Calu3 (cell line): ENCODE results near the gene PLAAT3. TPM values are rescaled to one million over a fixed set of nuclear protein-coding genes. Genes with fewer than 3 reads are reported as not detected.

Experiments used
- BruUV-seq: library from RNA; stranded (reverse); fragments of 400-500 nt; replicated peaks from 2 replicates; lab custom pipeline; 2021; lab: Mats Ljungman, UMichigan
- CTCF ChIA-PET: fragments of 300-600 bp; sonication (Branson Sonifier 250); formaldehyde crosslinking; loops from one replicate; lab custom pipeline; 2022; ENCODE audit warnings: antibody characterized with exemption; lab: Charles Lee
- DNase-seq: peaks from one replicate; pipeline ENCODE4 v3.0.0; 2022
- H3K27ac Mint-ChIP-seq: one replicate; pipeline ENCODE4 v1.8.0; 2022; ENCODE audit warnings: mixed read lengths; ENCODE audit not compliant: unreplicated experiment
- H3K27me3 Mint-ChIP-seq: one replicate; pipeline ENCODE4 v1.8.0; 2022; ENCODE audit warnings: mixed read lengths; ENCODE audit not compliant: unreplicated experiment
- H3K36me3 Mint-ChIP-seq: one replicate; pipeline ENCODE4 v1.8.0; 2022; ENCODE audit warnings: mild to moderate bottlenecking, moderate library complexity, mixed read lengths; ENCODE audit not compliant: insufficient read depth, unreplicated experiment
- H3K4me1 Mint-ChIP-seq: one replicate; pipeline ENCODE4 v1.8.0; 2022; ENCODE audit warnings: mild to moderate bottlenecking, low read depth, mixed read lengths; ENCODE audit not compliant: unreplicated experiment
- H3K4me3 Mint-ChIP-seq: one replicate; pipeline ENCODE4 v1.8.0; 2022; ENCODE audit warnings: mild to moderate bottlenecking, low read depth, moderate library complexity, mixed read lengths; ENCODE audit not compliant: unreplicated experiment
- H3K9me3 Mint-ChIP-seq: one replicate; pipeline ENCODE4 v1.8.0; 2022; ENCODE audit warnings: low read depth, mixed read lengths; ENCODE audit not compliant: unreplicated experiment
- intact Hi-C: fragments of 100-400 bp; cut with micrococcal nuclease; formaldehyde crosslinking; loops from one replicate; pipeline ENCODE4 v1.10.0; 2022; ENCODE audit not compliant: unreplicated experiment
- total RNA-seq: library from RNA; stranded (reverse); gene quantifications from 2 replicates; pipeline ENCODE4 v1.2.3, GENCODE V29; 2022
- TF ChIP-seq, protein P1 (sequence below): fragments of 200-600 bp; IDR thresholded peaks from one replicate; pipeline ENCODE4 v1.8.0; 2022; ENCODE audit warnings: antibody characterized with exemption; ENCODE audit not compliant: unreplicated experiment

PLAAT3 gene
- total RNA-seq, 1 experiment from 2014 or later: 297 TPM

DNA sequence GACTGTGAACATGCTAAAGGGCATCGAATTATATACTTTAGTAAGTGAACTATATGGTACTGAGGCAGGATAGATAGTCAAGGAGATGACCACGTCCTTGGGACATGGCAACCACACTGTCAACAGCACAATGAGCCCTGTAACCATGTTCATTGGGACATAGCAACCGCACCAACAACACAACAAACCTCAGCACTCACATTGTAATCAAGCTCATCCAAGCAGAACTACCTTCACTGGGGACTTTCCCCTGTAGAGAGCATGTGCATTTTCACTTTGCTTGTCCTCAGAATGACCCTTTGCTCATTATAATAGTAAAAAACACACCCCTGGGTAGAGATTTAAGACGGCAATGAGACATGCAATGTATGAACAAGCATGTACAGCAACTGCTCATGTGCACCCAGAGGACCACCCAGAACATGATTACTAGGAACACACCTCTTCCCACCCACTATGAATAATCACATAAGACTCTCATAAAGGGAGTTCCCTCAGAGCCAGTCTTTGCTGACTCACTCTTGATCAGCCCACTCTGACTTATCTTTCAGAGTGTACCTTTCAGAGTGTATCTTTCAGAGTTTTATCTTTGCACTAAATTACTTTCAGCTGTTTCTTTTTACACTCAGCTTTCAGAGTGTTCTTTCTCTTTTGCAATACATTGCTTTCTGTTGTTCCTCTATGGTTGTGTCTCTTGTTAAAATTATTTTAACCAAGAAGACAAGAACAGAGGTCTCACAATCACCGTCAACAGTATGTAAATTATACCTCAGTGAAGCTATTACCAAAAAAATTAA lies 47.0 kb downstream of the PLAAT3 start:
- DNase-seq: peak; percentile 62
- no peaks in the 10 kb centered on the region for H3K9me3 Mint-ChIP-seq
- peaks cover 67% of the 10 kb centered on the region for H3K36me3 Mint-ChIP-seq
- CTCF ChIA-PET: interaction anchor here (0.6 to 1.8 kb wide), 7 partner anchors 10 to 88 kb away, joined by 3 to 8 read pairs (median 3); partner anchors contain the start of gene PLAAT4
- no peaks in the 10 kb centered on the region for H3K27me3 Mint-ChIP-seq
- peak overlapping the region; percentile 61 for H3K27ac Mint-ChIP-seq
- BruUV-seq: no TSS peak
- H3K4me1 Mint-ChIP-seq: peaks cover 65% of the 10 kb centered on the region
- TF ChIP-seq, protein P1, sequence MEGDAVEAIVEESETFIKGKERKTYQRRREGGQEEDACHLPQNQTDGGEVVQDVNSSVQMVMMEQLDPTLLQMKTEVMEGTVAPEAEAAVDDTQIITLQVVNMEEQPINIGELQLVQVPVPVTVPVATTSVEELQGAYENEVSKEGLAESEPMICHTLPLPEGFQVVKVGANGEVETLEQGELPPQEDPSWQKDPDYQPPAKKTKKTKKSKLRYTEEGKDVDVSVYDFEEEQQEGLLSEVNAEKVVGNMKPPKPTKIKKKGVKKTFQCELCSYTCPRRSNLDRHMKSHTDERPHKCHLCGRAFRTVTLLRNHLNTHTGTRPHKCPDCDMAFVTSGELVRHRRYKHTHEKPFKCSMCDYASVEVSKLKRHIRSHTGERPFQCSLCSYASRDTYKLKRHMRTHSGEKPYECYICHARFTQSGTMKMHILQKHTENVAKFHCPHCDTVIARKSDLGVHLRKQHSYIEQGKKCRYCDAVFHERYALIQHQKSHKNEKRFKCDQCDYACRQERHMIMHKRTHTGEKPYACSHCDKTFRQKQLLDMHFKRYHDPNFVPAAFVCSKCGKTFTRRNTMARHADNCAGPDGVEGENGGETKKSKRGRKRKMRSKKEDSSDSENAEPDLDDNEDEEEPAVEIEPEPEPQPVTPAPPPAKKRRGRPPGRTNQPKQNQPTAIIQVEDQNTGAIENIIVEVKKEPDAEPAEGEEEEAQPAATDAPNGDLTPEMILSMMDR: no peak
- peak overlapping the region; percentile 17 for H3K4me3 Mint-ChIP-seq
- intact Hi-C loops: loop anchor here (2.0 to 5.0 kb wide), 2 partner anchors 45 to 88 kb away; partner anchors contain the start of gene PLAAT3

DNA sequence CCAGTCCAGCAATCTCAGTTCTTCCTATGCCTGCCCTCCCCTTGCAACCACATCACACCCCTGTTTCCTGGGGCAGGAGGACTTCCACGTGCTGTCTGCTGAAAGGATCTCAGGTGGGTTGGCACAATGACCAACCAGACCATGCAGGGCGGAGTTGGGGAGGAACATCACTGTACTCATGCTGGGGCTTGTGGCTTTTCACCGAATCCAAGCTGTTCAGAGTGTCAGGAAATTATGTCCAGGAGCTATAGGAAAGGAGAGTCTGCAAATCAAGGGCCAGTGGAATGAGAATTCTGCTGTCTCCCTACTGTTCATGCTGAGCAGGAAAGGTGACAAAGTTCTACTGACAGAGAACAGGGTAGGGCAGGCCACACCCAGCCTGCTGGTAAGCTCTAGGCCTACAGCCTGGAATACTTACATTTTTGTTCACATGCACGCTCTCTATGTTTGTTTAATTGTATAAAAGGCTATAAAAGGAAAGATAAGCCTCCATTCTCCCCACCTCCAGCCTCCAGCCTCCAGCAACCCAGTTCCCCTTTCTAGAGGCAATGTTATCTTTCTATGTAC lies 49.4 kb downstream of the PLAAT3 start:
- DNase-seq: peak; percentile 77
- Mint-ChIP-seq H3K36me3 (peaks cover 44% of the 10 kb centered on the region), H3K27ac (peak overlapping the region; percentile 70), H3K4me3 (peak overlapping the region; percentile 2), H3K9me3 (no peaks in the 10 kb centered on the region), H3K27me3 (no peaks in the 10 kb centered on the region), H3K4me1 (peaks cover 55% of the 10 kb centered on the region)
- no TSS peak for BruUV-seq
- TF ChIP-seq, protein P1: no peak
- CTCF ChIA-PET: interaction anchor here (0.6 to 2.3 kb wide), 7 partner anchors 9 to 612 kb away, joined by 3 to 8 read pairs (median 4); partner anchors contain the start of genes PLAAT4 and SLC22A9
- intact Hi-C loops: loop anchor here (1.0 to 5.0 kb wide), 3 partner anchors 16 to 47 kb away; partner anchors contain the start of gene PLAAT3

DNA sequence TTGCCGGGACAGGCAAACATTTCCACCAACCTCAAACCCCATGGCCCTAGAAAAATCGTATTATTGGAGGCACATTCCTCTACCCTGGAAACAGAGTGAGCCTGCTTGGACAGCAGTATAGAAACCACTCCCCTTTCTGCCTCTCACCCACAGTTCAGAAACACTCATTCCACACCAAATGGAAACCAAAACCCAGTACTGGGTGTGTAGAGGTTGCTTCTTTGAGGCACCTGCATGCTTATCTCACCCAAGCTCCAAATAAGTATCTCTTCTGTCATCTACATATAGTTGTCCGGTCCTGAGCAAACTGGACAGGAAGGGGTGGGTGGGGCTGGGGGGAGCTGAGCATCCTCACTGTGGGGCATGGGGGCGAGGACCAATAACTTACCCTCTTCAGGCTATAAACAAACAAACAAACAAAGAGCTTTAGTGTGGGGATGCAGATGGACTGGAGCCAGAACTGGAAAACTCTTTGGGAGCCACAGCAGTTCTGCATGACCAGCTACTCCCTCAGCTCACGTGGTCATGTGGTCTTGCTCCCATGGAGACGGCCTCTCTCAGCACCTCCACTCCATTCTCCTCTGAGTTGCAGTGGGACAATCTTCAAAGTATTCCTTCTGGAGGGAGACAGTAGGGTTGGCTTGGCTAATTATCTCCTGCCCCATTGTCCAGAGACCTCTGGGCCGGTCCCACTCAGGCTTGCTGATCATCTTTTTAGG lies 50.0 kb downstream of the PLAAT3 start:
- intact Hi-C loops: no loop called here
- Mint-ChIP-seq H3K27me3 (no peaks in the 10 kb centered on the region), H3K4me1 (peaks cover 52% of the 10 kb centered on the region), H3K36me3 (peaks cover 40% of the 10 kb centered on the region), H3K4me3 (peak overlapping the region; percentile 2), H3K9me3 (no peaks in the 10 kb centered on the region), H3K27ac (peak overlapping the region; percentile 70)
- BruUV-seq: TSS peak; percentile 43
- DNase-seq: peak; percentile 43
- CTCF ChIA-PET: interaction anchor here (0.6 to 2.3 kb wide), 11 partner anchors 8 to 717 kb away, joined by 3 to 8 read pairs (median 4); partner anchors contain the start of genes PLAAT4 and SLC22A9
- TF ChIP-seq, protein P1: no peak
